Body of pancreas (tissue), 4 donors: ENCODE results near the gene CD247. TPM values are rescaled to one million over a fixed set of nuclear protein-coding genes. Genes with fewer than 3 reads are reported as not detected.
A peak's percentile ranks its signal among the peaks of the same experiment; 100 is the strongest.

Source experiments
- ATAC-seq: fragments of 150-250 bp; one replicate; pipeline ENCODE4 v1.9.1; 2016
- DNase-seq, 4 donors: peaks; one replicate each; pipeline ENCODE4 v3.0.0-alpha.2; 2019
- H3K27ac ChIP-seq, 4 donors: fragments of 200-600 bp; sonication (generic); 1 replicate in 3 of 4; 2 replicates in 1 of 4; pipeline versions ENCODE4 v1.5.1 to v1.6.1; 2016 to 2019; ENCODE audit warnings: mild to moderate bottlenecking in 1 of 4, mixed read lengths in 1 of 4, moderate library complexity in 1 of 4
- H3K27me3 ChIP-seq, 2 donors: fragments of 200-600 bp; sonication (generic); one replicate each; pipeline ENCODE4 v1.6.0; 2016; ENCODE audit warnings: mild to moderate bottlenecking in 1 of 2
- H3K36me3 ChIP-seq, 2 donors: fragments of 200-600 bp; sonication (generic); replicated peaks in 1 of 2; 2 replicates each; pipeline ENCODE4 v1.5.1; 2016; ENCODE audit warnings: low read depth in 2 of 2; ENCODE audit not compliant: insufficient read depth in 1 of 2
- H3K4me1 ChIP-seq: fragments of 200-600 bp; sonication (generic); one replicate; pipeline ENCODE4 v1.6.0; 2016
- H3K4me3 ChIP-seq, 2 donors: fragments of 200-600 bp; sonication (generic); 1 replicate in 1 of 2; 2 replicates in 1 of 2; pipeline ENCODE4 v1.5.1; 2016 to 2019
- H3K9me3 ChIP-seq, 3 donors: fragments of 200-600 bp; sonication (generic); 1 replicate in 2 of 3; 2 replicates in 1 of 3; pipeline ENCODE4 v1.5.1; 2016
- POLR2A ChIP-seq, 3 donors: fragments of 450-650 bp; IDR thresholded peaks; one replicate each; pipeline ENCODE4 v1.6.1; 2016; ENCODE audit warnings: antibody characterized with exemption in 3 of 3, mild to moderate bottlenecking in 2 of 3
- WGBS, 2 donors: methylation state at CpG; one replicate each; pipeline ENCODE4 v1.1.5; 2017; 5-methylcytosine and 5-hydroxymethylcytosine counted together
- intact Hi-C: fragments of 100-400 bp; cut with DNase I; formaldehyde crosslinking; loops from one replicate; pipeline ENCODE4 v1.15.1; 2023
- total RNA-seq, 2 donors: library from RNA; depleted of rRNA; stranded (reverse); fragments of >200 nt; gene quantifications; one replicate each; pipeline ENCODE4 v1.1.0, GENCODE V29; 2016
- TF ChIP-seq, protein P1 (sequence below), 7 experiments: fragments of 450-650 bp in 4 of 7; fragments of 200-600 bp in 3 of 7; sonication (generic) in 3 of 7; IDR thresholded peaks; one replicate each; pipeline ENCODE4 v1.5.1; 2016 to 2019; ENCODE audit warnings: antibody characterized with exemption in 7 of 7

The CD247 gene
- total RNA-seq, 2 donors from 2014 or later: 2.3 to 3.3 TPM

DNA sequence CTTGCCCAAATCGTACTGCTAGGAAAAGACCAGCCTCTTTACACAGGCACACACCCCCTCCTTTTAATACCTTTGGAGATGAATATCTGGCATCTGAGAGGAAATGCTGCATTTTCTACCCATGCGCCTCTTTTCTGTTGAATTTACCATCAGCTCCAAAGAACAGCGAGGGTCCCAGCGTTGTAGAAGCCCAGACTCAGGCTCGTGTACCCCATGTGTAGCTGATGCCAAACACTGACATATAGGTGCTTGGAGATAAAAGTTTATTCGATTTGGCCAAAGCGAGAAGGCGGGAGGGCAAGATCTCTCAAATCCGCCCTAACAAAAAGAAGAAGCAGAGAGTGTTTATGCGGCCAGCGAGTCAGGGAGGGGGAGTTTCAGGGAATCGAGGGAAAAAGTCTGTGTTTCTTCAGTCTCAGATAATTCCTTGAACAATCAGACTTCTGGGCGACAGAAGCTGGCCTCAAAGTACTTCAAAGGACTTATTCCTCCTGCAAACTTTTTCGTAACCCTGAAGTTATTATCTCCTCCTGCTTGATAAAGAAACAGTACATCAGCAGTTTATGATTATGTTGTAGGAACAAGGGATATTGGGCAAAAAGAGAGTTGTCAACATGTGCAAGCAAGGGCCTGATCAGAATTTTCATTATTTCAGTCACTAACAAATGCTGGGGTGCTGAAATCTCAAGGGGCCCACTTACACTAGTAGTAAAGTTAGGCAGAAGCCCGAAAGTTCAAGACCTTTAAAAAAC lies 35.9 kb upstream of the CD247 start:
- ATAC-seq: no peak
- intact Hi-C loops: no loop called here

DNA sequence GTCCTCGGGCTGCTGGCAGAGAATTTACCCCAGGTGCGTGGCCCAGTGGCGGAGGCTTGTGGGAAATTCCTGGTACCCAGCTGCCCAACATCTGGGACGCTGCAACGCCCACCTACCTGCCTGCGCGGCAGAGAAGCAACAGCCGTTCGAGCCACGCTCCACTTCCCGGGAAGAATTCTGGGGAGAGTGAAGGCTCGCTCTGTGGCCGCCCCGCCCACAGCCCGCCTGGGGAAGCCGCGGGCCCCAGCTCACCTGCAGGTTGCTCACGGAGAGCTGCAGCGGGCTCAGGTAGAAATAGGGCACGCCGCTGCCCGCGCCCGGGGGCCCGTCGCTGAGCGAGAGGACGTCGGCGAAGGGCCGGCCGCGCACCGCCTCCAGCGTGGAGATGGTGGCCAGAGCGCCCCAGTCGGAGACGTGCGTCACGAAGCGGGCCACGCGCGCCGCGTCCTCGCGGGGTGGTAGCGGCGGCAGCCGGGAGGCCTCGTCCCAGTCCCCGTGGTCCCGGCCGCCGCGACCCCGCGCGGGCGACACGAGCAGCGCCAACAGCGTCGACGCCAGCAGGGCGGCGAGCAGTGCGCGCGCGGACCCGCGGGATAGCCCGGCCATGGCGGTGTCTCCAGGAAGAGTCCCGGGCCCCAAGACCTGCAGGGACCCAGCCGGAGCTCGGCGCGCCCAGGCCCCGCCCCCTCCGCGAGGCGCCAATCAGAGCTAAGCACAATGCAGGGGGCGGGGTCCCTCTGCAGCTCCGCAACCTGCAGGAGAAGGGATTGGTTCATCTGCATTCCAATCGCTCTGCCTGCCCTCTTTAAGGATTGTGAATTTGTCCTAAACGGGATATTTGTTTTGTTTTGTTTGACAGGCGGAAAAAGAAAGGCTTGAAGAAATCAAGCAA lies 35.1 kb upstream of the CD247 start, which contains the start of gene CREG1:
CREG1 (minus strand) TSS at position 627 of the 892 bp plus-strand sequence.
- no peaks in the 10 kb centered on the region for H3K9me3 ChIP-seq
- DNase-seq: peak; percentile 96 to 97 (median 97)
- H3K27ac ChIP-seq: peak within 1 kb of the TSS; percentile 78 to 95 (median 88)
- no peaks in the 10 kb centered on the region for H3K36me3 ChIP-seq
- peak within 1 kb of the TSS; percentile 38 to 63 for H3K4me3 ChIP-seq
- peak; percentile 97 for ATAC-seq
- no peaks in the 10 kb centered on the region for H3K27me3 ChIP-seq
- TF ChIP-seq, protein P1, sequence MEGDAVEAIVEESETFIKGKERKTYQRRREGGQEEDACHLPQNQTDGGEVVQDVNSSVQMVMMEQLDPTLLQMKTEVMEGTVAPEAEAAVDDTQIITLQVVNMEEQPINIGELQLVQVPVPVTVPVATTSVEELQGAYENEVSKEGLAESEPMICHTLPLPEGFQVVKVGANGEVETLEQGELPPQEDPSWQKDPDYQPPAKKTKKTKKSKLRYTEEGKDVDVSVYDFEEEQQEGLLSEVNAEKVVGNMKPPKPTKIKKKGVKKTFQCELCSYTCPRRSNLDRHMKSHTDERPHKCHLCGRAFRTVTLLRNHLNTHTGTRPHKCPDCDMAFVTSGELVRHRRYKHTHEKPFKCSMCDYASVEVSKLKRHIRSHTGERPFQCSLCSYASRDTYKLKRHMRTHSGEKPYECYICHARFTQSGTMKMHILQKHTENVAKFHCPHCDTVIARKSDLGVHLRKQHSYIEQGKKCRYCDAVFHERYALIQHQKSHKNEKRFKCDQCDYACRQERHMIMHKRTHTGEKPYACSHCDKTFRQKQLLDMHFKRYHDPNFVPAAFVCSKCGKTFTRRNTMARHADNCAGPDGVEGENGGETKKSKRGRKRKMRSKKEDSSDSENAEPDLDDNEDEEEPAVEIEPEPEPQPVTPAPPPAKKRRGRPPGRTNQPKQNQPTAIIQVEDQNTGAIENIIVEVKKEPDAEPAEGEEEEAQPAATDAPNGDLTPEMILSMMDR (IDR thresholded peaks at IDR 0.05): peak in 1 of 7 experiments; percentile 1
- TF ChIP-seq POLR2A (IDR thresholded peaks at IDR 0.05): peak; percentile 89 to 98 (median 89)
- H3K4me1 ChIP-seq: peaks cover 45% of the 10 kb centered on the region
- WGBS, 2 donors: 0 to 1% methylated on average over 9 to 85 of the region's 90 CpGs
- intact Hi-C loops: no loop called here

More for the DNA sequence above, 35.9 kb upstream of the CD247 start:
- Histone ChIP-seq H3K27me3 (no peaks in the 10 kb centered on the region), H3K27ac (peak overlapping the region in 3 of 4 donors; percentile 86 to 95 (median 90)), H3K36me3 (no peaks in the 10 kb centered on the region), H3K4me1 (peaks cover 37% of the 10 kb centered on the region), H3K9me3 (no peaks in the 10 kb centered on the region), H3K4me3 (no peak overlapping the region)
- TF ChIP-seq POLR2A (IDR thresholded peaks at IDR 0.05): no peak
- TF ChIP-seq, protein P1 (IDR thresholded peaks at IDR 0.05): no peak
- peak in 1 of 4 donors; percentile 27 for DNase-seq
- WGBS, 2 donors: 8 to 10% methylated on average over 15 of the region's 15 CpGs

DNA sequence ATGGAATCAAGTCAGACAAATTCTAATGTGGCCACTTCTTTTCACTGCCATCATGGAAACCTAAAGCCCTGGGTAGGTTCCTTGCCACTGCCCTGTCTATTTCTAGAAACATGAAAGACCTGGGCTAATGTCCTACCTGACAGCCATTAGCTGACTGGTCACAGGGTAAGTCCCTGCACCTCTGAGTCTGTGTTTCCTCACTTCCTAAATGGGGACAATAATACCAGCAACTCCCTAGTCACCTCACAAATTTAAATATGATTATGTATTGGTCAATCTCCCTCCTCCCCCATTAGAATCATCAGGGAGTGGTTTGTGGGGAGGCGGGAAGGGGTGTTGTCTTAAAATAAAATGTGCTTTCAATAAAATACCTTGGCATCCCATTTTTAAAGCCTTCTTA lies 33.0 kb upstream of the CD247 start:
- Histone ChIP-seq H3K36me3 (no peaks in the 10 kb centered on the region), H3K4me3 (no peak overlapping the region), H3K9me3 (no peaks in the 10 kb centered on the region), H3K4me1 (peaks cover 47% of the 10 kb centered on the region), H3K27me3 (no peaks in the 10 kb centered on the region), H3K27ac (no peak overlapping the region)
- no peak for TF ChIP-seq POLR2A (IDR thresholded peaks at IDR 0.05)
- TF ChIP-seq, protein P1 (IDR thresholded peaks at IDR 0.05): no peak
- DNase-seq (no peak), ATAC-seq (no peak)
- intact Hi-C loops: no loop called here
- WGBS, 2 donors: 94 to 100% methylated on average over 1 of the region's 1 CpG

DNA sequence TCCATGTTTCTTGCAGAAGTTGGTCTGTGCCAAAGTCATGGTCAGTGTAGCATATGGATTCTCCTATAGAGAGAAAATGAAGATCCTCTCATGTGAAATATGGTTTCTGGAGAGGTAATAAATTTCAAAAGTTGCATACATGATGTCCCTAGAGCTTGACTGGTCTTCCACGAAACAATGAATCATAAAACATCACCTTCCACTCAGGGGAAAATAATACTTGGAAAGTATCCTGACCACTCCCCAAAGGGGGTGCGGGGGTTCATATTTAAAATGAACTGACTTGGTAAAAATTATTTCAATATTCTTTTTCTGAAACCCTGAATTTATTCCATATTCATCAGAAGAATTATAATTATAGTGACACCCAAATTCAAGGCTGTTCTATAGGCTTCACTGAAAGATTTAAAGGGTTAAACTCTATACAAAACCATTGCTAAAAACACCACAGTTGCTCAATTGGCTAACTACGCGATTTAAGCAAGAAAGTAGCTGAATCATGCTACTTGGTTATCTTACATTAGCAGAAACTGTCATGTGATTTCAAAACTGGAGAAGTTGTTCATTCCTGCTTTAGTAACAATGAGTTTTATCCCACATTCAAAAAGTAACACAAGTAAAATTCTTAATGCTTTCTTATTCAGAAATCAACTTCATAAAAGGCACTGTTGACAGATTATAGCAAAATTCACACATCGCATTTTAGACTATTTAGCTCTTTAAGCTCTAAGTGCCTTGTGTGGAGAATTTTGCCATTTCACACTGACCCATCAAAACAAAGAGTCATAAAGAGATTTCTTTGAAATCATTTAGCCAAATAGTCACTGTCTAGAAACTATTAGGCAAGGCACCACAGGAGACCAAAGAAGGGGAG lies 30.0 kb upstream of the CD247 start:
- no peak for TF ChIP-seq POLR2A (IDR thresholded peaks at IDR 0.05)
- TF ChIP-seq, protein P1 (IDR thresholded peaks at IDR 0.05): no peak
- intact Hi-C loops: no loop called here
- 58 to 66% methylated on average over 5 of the region's 5 CpGs for WGBS, 2 donors
- Histone ChIP-seq H3K27ac (peak overlapping the region in 2 of 4 donors; percentile 5 to 64), H3K4me3 (no peak overlapping the region), H3K36me3 (peaks cover 0 to 3% of the 10 kb centered on the region in 2 donors), H3K9me3 (no peaks in the 10 kb centered on the region), H3K27me3 (no peaks in the 10 kb centered on the region), H3K4me1 (peaks cover 31% of the 10 kb centered on the region)
- DNase-seq (no peak), ATAC-seq (no peak)
